GM18507 (cell line): ENCODE measurements around the gene TRIM44.
"Not testable (repeated sequence)": the region's sequence is repeated elsewhere in the genome, so short reads cannot be mapped to it uniquely, and the experiment has no call there.

Source experiments
- DNase-seq: peaks from one replicate; pipeline ENCODE4 v3.0.0; 2011; ENCODE audit warnings: low read depth; ENCODE audit not compliant: insufficient read length; ENCODE audit errors: extremely low spot score
- FAIRE-seq: peaks from 2 replicates; lab custom pipeline; 2011; peaks lifted over from hg19 to GRCh38; lab: Jason Lieb, UNC

Gene TRIM44

DNA sequence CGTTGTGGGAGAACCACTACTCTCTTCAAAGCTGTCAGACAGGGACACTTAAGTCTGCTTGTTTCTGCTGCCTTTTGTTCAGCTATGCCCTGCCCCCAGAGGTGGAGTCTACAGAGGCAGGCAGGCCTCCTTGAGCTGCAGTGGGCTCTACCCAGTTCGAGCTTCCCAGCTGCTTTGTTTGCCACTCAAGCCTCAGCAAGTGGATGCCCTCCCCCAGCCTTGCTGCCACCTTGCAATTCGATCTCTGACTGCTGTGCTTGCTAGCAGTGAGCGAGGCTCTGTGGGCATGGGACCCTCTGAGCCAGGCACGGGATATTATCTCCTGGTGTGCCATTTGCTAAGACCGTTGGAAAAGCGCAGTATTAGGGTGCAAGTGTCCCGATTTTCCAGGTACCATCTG is 116.4 kb downstream of the TRIM44 start:
- DNase-seq, FAIRE-seq: not testable (repeated sequence)

DNA sequence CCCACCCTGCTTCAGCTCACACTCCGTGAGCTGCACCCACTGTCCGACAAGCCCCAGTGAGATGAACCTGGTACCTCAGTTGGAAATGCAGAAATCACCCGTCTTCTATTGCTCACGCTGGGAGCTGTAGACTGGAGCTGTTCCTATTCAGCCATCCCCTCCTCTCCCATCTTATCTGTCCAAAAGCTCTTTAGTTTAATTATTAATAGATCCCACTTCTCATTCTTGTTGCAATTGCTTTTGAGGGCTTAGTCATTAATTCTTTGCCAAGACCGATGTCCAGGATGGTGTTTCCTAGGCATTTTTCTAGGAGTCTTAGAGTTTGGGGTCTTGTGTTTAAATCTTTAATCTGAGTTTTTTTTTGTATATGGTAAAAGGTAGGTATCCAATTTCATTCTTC is 116.8 kb downstream of the TRIM44 start:
- no peak for FAIRE-seq
- no peak for DNase-seq

DNA sequence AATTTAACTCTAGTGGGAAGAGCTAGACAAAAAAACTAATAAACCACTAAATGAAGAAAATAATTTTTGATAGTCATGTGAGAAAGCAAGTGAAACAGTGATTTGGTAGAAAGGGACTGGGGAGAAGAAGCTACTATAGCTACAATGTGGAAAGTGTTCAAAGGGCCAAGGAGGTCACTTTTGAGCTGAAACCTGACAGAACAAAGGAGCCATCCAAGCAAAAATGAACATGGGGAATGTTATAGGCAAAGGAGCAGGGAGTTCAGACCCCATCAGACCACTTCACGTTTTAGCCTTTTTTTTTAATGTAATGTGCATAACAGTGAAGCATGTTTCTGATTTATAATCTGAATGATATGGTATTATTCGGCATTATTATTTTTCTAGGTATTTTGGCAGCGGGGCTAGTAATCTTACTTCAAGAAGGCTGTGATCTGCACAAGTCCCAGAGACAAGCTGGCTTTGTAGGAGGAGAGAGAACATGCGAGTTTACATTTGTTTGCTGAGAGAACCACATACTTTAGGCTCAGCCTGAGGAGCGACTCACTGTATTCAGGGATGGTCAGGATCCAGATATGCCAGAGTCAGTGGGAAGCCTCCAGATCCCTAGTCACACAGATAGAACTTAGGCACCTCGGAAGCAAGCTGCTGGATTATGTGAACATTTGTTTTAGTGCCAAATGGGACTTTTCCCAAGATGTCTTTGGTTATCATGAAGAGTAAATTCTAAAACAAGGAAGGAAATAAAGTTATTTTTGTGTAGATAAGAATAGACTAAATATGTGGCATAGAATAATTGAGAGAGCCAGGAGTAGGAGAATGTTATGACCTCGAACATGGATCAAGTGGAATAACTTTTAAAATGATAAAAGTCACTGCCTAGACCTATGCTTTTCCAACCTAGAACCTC is 118.6 kb downstream of the TRIM44 start:
- no peak for FAIRE-seq
- DNase-seq: no peak

DNA sequence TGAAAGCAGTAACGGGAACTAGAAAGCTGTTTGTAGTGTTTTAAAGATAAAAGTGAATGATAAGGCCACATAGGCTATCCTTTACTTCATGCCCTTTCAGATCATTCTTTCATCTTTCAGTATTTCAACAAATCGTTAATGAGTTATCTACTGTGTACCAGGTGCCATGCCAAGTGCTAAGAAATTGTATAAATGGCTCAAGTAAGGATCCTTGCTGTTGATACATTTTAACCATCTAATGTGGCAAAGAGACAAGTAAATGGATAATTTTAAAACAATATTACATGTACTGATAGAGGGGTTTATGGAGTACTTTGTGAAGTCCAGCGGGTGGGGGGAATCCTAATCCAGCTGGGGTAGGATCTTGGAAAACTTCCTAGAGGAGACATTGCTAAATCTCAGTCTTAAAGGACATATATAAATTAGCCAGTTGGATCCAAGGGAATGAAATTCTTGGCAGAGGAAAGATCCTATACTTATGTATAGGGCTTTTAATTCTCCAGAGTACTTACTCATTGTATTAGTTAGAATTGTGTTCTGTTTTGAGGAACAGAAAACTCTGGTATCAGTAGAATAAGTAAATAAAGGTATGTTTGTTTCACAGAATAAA is 119.4 kb downstream of the TRIM44 start:
- DNase-seq: no peak
- FAIRE-seq: no peak

DNA sequence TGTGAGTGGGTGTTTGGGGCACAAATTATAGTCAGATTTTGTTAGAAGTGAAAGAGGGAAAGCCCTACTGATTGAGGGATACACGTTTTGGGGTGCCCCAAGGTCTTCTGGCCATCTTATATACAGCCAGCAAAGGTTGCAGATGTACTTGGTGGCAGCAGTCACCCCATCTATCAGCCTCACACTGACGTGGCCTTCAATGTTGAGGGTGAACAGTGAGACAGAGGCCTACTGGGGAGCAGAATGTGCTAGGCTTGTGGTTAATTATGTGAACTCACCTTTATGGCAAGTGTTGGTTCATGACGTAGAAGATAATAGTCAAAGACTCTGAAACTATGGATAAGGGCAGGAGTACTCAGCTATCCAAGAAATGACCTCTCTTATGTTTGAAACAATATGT is 121.2 kb downstream of the TRIM44 start:
- FAIRE-seq (no peak), DNase-seq (no peak)

DNA sequence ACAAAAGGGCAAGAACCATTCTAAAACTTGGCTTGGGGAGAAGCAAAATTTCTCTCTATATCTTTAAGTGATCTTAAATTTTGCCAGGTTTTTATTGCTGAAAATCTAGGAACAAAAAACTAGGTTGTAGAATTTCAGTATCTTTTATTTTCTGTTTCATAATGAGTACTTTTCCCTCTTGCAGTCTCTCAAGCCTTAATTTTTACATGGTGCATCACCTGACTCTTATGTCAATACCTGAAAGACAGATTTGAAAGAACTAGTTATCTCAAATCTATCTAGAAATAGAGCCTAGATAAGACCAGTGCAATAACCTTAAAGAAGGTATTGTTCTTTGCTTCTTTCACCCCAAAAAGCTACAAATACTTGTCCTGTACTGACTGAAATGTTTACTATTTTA is 122.1 kb downstream of the TRIM44 start:
- no peak for FAIRE-seq
- no peak for DNase-seq

DNA sequence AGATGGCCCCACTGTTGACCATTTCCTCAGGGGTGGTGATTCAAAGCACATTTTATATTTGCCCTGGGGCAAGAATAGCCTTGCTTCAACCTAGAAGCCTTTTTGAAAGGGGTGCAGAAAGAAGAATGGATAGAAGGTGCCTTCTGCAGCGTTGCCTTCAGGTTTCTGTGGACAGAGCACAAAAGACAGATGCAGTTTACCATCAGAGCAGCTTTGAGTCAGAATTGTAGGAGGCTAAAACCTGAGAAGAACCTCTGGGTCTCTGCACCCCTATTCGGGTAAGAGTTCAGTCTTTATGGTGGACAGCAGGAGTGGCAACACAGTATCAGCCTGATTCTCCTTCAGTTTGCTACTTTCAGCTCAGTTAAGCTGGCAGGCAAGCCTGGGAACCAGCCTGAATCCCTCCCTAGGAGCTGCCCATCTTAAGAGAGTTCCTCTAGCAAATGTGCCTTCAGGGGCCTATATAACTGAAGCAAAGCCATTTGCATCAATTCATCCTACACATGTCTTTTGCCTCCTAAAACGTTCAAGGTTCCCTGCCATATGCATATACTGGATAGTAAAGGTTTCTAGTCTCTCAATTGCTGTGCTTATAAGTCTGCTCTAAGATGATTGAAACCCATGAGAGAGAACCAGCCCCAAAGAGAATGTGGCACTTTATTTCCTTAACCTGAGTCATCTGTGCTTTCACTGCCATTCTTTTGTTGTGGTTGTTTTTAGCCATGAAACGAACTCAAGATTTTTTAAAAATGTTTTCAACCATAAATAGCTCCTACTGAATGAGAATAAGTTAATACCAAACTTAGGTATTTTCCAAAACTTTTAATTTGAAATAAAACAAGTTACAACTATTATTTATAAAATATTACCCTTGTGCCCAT is 123.0 kb downstream of the TRIM44 start:
- no peak for DNase-seq
- no peak for FAIRE-seq

DNA sequence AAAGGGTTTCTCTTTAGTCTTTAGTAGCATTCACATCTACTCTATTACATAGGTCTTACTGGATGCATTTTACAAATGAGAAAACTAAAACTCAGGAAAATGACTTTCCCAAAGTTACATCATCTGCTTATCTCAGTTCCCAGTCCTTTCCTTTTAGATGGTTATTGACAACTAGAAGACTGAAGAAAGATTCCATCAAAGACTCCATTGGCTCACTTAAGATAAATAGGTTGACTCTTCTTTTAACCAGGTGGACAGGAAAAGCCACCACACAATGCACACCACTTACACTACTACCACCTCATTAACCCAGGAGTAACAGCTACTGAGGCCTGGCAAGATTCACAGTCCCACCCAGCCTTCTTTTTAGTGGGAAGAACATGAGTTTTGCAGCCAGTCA is 123.6 kb downstream of the TRIM44 start:
- FAIRE-seq (no peak), DNase-seq (no peak)

DNA sequence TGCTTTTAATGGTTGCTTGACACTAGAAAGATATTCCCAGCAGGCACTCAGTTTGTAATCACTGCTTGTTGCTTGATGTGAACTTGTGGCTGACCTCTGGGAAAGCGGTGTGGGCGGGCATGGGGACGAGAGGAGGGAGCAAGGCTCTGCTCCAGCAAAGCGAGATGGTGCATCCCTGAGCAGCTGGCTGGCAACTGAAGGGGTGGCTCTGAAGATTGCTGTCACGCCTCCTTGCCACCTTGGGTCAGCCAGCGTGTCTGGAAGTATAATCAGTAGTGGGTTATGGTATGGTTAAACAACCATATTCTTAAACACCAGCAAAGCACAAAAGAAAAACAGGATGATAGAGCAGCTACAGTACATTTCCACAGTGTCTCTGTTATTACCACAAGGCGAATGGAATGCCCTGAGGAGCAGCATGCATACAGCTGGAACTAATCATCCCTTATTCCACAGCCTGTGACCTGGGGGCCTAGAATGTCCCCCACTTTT is 124.5 kb downstream of the TRIM44 start:
- no peak for DNase-seq

DNA sequence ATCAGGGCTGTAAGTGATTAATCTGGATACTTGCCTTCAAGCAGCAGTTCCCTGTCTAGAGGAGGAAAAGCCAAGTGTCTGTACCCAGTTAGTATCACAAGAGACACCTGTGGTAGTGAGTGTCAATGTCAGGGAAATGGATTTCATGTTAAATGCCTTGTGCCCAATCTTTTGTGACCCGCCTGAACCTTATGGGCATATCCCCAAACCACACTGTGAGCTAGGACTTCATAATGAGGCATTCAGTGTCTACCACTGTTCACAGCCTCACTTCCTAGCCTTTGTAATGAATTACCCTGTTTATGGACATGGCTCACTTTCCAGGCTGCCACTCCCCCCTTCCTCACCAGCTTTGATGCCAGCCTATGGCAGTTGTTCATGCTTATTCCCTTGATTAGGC is 125.1 kb downstream of the TRIM44 start:
- FAIRE-seq: no peak

More for the DNA sequence above, 124.5 kb downstream of the TRIM44 start:
- FAIRE-seq: no peak

DNA sequence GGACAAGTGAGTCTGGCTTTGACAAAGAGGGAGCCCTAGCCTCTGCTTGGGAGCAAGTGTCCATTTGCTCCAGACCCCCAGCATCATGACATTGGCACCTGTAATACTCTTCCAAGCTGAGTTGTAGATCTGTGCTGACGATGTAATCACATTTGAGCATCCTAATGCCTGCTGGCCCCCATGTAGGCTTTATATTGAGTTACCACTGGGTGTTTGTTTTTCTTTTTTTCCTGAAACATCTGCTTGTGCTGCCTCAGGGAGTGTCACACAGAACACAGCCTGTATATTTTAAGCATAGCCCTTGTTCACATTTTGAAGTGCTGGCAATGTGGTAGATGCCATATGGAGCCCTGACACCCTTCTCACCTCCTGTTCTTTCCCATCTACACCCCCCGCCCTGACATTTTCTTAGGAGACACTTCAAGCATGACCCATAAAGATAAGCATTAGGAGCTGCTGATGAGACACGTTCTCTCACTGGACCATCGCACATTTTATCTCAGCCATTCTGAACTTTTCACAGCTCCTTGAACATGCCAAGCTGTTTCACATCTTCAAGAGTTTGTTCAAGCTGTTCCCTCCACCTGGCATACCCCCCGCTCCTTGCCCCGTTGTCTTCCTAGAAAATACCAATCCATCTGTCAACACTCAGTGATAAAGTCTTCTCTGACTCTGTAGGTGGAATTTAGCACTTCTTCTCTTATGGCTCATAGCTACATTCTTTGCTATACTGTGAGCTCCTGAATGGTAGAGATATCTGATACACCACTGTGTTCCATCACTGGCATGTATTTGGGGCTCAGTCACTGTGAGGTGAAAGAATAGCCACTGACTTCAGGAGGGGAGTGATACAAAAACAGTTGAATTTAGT is 128.7 kb downstream of the TRIM44 start:
- FAIRE-seq (no peak), DNase-seq (no peak)

More for the DNA sequence above, 125.1 kb downstream of the TRIM44 start:
- no peak for DNase-seq

DNA sequence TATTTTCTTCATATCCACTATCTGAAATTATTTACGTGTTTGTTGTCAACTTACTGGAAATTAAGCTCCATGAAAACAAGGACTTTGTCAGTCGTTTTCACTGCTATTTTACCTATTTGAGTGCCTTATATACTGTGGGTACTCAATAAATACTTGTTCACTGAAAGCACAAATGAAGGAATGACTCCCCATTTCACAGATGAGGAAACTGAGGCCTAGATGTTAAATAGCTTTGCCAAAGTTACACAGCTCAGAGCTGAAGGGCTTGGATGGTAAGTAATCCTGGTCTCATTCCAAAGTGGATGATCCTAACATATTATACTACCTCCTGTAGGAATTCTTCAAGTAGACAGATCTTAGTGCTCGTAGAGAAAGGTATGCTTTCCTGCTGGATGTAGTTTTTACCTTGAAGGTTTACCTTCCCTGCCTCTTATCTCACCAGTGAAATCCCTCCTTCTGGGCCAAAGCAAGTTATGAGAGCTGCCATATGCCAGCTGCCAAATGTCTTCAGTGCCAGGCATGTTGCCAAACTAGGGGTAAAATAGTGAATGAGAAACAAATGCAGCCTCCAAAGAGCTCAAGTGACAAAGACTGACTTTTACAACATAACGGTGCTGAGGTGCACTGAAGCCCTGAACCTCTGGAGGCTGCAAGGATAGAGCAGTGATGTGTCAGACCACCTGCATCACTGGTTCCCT is 129.7 kb downstream of the TRIM44 start:
- DNase-seq: no peak
- FAIRE-seq: no peak

DNA sequence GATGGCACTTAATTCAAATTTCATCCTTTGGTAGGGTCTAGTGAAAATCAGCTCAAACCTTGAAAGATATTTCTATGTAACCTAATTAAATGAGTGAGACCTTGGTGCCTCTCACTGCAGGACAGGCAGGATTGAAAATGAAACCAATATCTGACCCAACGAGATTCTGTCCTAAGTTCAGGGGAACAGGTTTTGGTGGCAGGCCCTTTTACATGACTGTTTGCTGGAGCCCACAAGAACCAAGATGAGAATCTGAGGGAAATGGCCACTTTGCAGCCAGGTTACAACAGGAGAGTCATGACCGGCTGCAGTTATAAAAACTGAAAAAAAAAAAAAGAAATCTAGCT is 130.2 kb downstream of the TRIM44 start:
- DNase-seq: no peak
- FAIRE-seq: no peak

DNA sequence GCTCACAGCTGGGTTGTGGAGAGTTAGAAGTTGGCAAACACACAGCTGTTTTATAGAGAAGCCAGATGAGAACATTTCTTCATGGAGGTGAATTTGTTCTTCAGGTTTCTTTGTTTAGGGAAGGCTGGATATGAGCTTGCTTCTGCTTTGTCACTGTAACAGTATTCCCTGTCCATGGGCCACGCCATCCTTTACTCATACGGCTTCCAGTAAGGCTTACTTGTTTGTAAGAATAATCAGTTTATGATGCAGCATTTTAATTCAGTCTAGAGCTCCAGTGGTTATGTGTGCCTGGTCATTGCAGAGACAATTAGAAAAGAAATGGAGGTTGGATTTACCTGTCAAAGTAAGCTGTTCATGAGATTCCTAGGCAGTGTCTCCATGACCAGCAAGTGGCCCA is 131.8 kb downstream of the TRIM44 start:
- DNase-seq (no peak), FAIRE-seq (no peak)

DNA sequence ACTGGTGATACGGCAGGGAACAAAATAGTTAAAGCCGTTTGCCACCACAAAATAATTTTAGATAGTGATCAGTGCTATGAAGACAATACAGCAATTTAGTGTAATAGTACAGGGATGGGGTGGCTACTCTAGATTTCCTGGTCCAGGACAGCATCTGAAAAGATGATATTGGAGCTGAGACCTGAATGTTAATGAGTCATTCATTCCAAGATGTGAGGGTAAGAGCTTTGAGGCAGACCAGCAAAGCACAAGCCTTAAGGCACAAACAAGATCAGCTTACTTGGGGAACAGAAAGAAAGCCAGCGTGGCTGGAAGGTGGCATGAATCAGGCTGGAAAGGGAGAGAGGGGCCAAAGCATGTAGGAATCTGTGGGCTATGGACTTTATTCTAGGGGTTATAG is 132.3 kb downstream of the TRIM44 start:
- FAIRE-seq (no peak), DNase-seq (no peak)

DNA sequence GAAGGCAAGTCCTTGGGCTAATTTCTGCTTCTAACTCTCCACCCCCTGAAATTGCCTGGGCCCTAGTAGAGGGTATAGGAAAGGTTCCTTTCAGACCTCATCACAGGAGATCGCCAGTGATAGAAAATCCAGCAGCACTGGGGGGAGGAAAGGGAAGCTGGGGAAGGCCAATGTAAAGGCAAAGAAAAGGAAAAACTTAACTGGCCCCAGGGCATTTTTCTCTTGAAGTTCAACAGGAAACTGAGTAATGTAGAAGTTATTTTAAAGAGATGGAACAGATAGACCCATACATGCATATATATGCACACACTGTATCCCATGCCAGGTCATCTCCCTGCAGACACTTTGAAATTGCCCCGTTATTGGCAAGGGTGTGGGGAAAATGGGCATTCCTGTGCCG is 134.0 kb downstream of the TRIM44 start:
- FAIRE-seq (no peak), DNase-seq (no peak)

DNA sequence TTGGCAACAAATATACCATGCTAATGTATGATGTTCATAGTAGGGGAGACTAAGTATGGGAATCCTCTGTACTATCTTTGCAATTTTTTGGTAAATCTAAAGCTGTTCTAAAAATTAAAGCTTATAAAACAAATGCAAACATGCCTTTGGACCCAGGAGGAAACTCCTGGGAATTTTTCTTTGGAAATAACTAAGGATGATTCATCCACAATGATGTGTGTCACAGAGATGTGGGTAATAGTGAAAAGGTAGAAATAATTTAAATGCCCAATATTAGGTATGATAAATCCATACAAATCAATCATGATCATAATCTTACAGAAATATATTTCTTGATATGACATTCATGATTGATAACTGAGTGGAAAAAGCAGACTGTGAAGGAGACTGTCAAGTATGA is 135.8 kb downstream of the TRIM44 start:
- no peak for FAIRE-seq
- no peak for DNase-seq

DNA sequence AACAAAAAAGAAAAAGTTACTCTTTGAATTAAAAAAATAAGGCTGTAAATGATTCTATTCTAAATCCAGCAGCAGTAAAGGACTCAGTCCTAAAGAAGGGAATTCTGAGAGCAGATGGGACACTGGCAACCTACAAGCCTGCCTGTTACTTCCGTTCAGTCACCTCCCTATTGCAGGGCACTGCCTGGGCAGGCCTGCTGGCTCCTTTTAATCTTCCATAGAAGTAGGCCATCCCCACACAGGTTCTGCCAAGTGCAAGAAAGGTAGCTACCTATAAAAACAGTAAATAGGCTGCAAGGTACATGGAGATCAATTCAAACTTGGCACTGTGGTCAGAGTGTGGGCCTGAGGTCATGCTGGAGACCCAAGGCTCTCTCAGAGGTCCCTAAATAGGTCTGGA is 136.4 kb downstream of the TRIM44 start:
- FAIRE-seq: no peak
- DNase-seq: no peak

DNA sequence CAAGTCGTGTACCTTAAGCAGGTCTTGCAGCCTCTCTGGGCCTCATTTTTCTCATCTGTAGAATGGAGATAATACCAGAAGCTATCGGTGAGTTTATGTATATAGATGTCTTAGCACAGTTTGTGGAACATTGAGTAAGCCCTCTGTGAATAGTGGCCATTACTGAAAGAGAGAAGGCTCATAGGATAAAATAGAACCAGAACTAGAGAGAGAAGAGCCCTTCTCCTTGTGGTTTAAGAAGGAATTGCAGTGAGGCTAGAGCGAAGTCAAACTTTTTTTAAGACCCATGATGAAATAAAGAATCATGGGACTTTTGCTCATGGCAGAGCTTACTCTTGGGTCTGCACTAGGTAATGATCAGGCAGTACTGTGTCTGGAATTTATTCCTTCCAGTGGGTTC is 137.1 kb downstream of the TRIM44 start:
- DNase-seq (no peak), FAIRE-seq (no peak)
